DND-41 (cell line): ENCODE results near the gene KSR2.

ENCODE experiments used
- ATAC-seq: fragments of 200-7000 bp; cut with Tn5 transposase; 3 replicates; pipeline ENCODE4 v1.9.1; 2021; ENCODE audit warnings: low read depth; ENCODE audit not compliant: insufficient read depth
- DNase-seq: peaks from one replicate; pipeline ENCODE4 v3.0.0-alpha.2; 2020
- H2AFZ ChIP-seq: 2 replicates; pipeline ENCODE4 v1.6.0; 2012; ENCODE audit warnings: low read depth, low read length
- H3K27ac ChIP-seq: 2 replicates; pipeline ENCODE4 v1.5.1; 2012; ENCODE audit warnings: low read length, inconsistent platforms
- H3K27me3 ChIP-seq: fragments of 200-600 bp; sonication (generic); 2 replicates; pipeline ENCODE4 v1.6.0; 2012; ENCODE audit warnings: low read length, mild to moderate bottlenecking, inconsistent platforms; ENCODE audit not compliant: insufficient read depth, poor library complexity
- H3K36me3 ChIP-seq: 2 replicates; pipeline ENCODE4 v1.5.1; 2012; ENCODE audit warnings: low read length, inconsistent platforms; ENCODE audit not compliant: insufficient read depth
- H3K4me1 ChIP-seq: 2 replicates; pipeline ENCODE4 v1.5.1; 2012; ENCODE audit warnings: mild to moderate bottlenecking, low read length; ENCODE audit not compliant: insufficient read depth
- H3K4me2 ChIP-seq: 2 replicates; pipeline ENCODE4 v1.6.0; 2012; ENCODE audit warnings: mild to moderate bottlenecking, moderate library complexity, low read length, inconsistent platforms; ENCODE audit not compliant: insufficient read depth
- H3K4me3 ChIP-seq, 2 experiments: fragments of 200-600 bp in 1 of 2; shearing (Covaris generic) in 1 of 2; 2 replicates each; pipeline ENCODE4 v1.5.1; 2012 to 2016; ENCODE audit warnings: inconsistent platforms in 2 of 2, low read length in 2 of 2, mild to moderate bottlenecking in 2 of 2, low read depth in 1 of 2, moderate library complexity in 1 of 2
- H3K79me2 ChIP-seq: 2 replicates; pipeline ENCODE4 v1.6.0; 2012; ENCODE audit warnings: low read length, inconsistent platforms; ENCODE audit not compliant: insufficient read depth
- H3K9ac ChIP-seq: 2 replicates; pipeline ENCODE4 v1.6.0; 2012; ENCODE audit warnings: low read depth, mild to moderate bottlenecking, inconsistent platforms, low read length, moderate library complexity
- H3K9me3 ChIP-seq: 2 replicates; pipeline ENCODE4 v1.5.1; 2012; ENCODE audit warnings: low read length, moderate library complexity, mild to moderate bottlenecking, inconsistent platforms; ENCODE audit not compliant: insufficient read depth, severe bottlenecking
- H4K20me1 ChIP-seq: 2 replicates; pipeline ENCODE4 v1.6.0; 2012; ENCODE audit warnings: low read length; ENCODE audit not compliant: insufficient read depth
- EZH2 ChIP-seq: IDR thresholded peaks from 3 replicates; pipeline ENCODE4 v1.6.1; 2012; ENCODE audit warnings: borderline replicate concordance, low read depth, mild to moderate bottlenecking, moderate library complexity, low read length, inconsistent platforms; ENCODE audit not compliant: severe bottlenecking
- TF ChIP-seq, protein P1 (sequence below): IDR thresholded peaks from 2 replicates; pipeline ENCODE4 v1.5.1; 2012; ENCODE audit warnings: borderline replicate concordance, low read length, moderate library complexity, mild to moderate bottlenecking; ENCODE audit not compliant: poor library complexity, severe bottlenecking; ENCODE audit errors: extremely low read depth

Gene KSR2

GRCh38 chr12:117404203-117404853 is 564.5 kb downstream of the KSR2 start:
- no peak overlapping the region for H3K4me3 ChIP-seq
- no peaks in the 10 kb centered on the region for H3K36me3 ChIP-seq
- no peak overlapping the region for H3K9ac ChIP-seq
- TF ChIP-seq, protein P1, sequence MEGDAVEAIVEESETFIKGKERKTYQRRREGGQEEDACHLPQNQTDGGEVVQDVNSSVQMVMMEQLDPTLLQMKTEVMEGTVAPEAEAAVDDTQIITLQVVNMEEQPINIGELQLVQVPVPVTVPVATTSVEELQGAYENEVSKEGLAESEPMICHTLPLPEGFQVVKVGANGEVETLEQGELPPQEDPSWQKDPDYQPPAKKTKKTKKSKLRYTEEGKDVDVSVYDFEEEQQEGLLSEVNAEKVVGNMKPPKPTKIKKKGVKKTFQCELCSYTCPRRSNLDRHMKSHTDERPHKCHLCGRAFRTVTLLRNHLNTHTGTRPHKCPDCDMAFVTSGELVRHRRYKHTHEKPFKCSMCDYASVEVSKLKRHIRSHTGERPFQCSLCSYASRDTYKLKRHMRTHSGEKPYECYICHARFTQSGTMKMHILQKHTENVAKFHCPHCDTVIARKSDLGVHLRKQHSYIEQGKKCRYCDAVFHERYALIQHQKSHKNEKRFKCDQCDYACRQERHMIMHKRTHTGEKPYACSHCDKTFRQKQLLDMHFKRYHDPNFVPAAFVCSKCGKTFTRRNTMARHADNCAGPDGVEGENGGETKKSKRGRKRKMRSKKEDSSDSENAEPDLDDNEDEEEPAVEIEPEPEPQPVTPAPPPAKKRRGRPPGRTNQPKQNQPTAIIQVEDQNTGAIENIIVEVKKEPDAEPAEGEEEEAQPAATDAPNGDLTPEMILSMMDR: no peak
- no peak for TF ChIP-seq EZH2
- no peak overlapping the region for H3K4me2 ChIP-seq
- H4K20me1 ChIP-seq: no peaks in the 10 kb centered on the region
- H2AFZ ChIP-seq: no peak overlapping the region
- no peaks in the 10 kb centered on the region for H3K4me1 ChIP-seq
- H3K27me3 ChIP-seq: no peaks in the 10 kb centered on the region
- H3K27ac ChIP-seq: no peak overlapping the region
- ATAC-seq: no peak
- H3K9me3 ChIP-seq: no peaks in the 10 kb centered on the region
- no peak for DNase-seq
- no peaks in the 10 kb centered on the region for H3K79me2 ChIP-seq

DNA sequence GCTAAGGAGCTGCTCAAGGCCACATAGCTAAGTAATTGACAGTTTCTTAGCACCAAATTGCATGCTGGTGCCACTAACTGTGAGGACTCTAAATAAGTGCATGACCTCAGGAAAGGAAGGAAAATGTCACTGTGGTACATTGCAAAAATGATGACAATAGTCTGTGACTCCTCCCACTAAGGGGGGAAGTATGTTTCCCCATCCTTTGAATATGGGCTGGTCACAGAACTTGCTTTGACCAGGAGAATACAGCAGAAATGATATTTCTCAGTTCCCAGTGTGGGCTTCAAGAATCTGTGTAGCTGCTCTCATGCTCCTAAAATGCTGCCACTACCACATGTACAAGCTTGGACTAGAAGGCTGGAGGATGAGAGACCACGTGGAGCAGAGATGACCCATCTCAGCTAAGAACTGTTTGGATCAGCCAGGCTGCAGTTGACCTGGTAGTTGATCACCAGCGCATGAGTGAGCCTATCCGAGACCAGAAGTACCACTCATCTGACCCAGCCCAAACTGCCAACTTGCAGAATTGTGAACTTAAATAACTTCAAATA is 565.1 kb downstream of the KSR2 start:
- Histone ChIP-seq H4K20me1 (no peaks in the 10 kb centered on the region), H3K36me3 (no peaks in the 10 kb centered on the region), H3K4me1 (no peaks in the 10 kb centered on the region), H3K4me2 (no peak overlapping the region), H3K4me3 (no peak overlapping the region), H2AFZ (no peak overlapping the region), H3K9ac (no peak overlapping the region), H3K27me3 (no peaks in the 10 kb centered on the region), H3K27ac (no peak overlapping the region), H3K79me2 (no peaks in the 10 kb centered on the region), H3K9me3 (no peaks in the 10 kb centered on the region)
- TF ChIP-seq, protein P1: no peak
- no peak for TF ChIP-seq EZH2
- ATAC-seq: no peak
- no peak for DNase-seq
